A204.1 (cell line): Measurements from ENCODE around the gene NEK2.
A peak's percentile ranks its signal among the peaks of the same experiment; 100 is the strongest.
"Not testable (repeated sequence)": the region's sequence is repeated elsewhere in the genome, so short reads cannot be mapped to it uniquely, and the experiment has no call there.

Experiments
- FAIRE-seq: peaks from 2 replicates; lab custom pipeline; 2012; peaks lifted over from hg19 to GRCh38; lab: Jason Lieb, UNC

Gene NEK2

GRCh38 chr1:211695135-211695816 lies 19.9 kb upstream of the NEK2 start:
- no peak for FAIRE-seq

- FAIRE-seq: not testable (repeated sequence)
These were observed 18.5 kb upstream of the NEK2 start for GRCh38 chr1:211693911-211694310.

- FAIRE-seq: no peak
These were observed 13.0 kb upstream of the NEK2 start for GRCh38 chr1:211688421-211688820.

- no peak for FAIRE-seq
These were observed 12.2 kb upstream of the NEK2 start for GRCh38 chr1:211687462-211688215.

GRCh38 chr1:211685823-211686222 lies 10.4 kb upstream of the NEK2 start:
- FAIRE-seq: no peak

GRCh38 chr1:211684791-211685190 lies 9.4 kb upstream of the NEK2 start:
- no peak for FAIRE-seq

- no peak for FAIRE-seq
These were observed 8.9 kb upstream of the NEK2 start for GRCh38 chr1:211684331-211684730.

GRCh38 chr1:211683396-211684297 lies 8.2 kb upstream of the NEK2 start:
- no peak for FAIRE-seq

GRCh38 chr1:211682186-211682585 lies 6.8 kb upstream of the NEK2 start:
- FAIRE-seq: not testable (repeated sequence)

- peak; percentile 96 for FAIRE-seq
These were observed 5.4 kb upstream of the NEK2 start for GRCh38 chr1:211680752-211681327.

- no peak for FAIRE-seq
These were observed 2.2 kb upstream of the NEK2 start for GRCh38 chr1:211677659-211678058.

- FAIRE-seq: no peak
These were observed 1.3 kb upstream of the NEK2 start for GRCh38 chr1:211676761-211677160.

- FAIRE-seq: no peak
These were observed 724 bp upstream of the NEK2 start for GRCh38 chr1:211676106-211676583.

- no peak for FAIRE-seq
These were observed 8.3 kb downstream of the NEK2 start for GRCh38 chr1:211667065-211667617.

- no peak for FAIRE-seq
These were observed 14.7 kb downstream of the NEK2 start for GRCh38 chr1:211660718-211661222.

GRCh38 chr1:211656728-211657127 lies 18.7 kb downstream of the NEK2 start:
- no peak for FAIRE-seq

- FAIRE-seq: peak; percentile 82
These were observed 20.3 kb downstream of the NEK2 start for GRCh38 chr1:211654838-211655787.

GRCh38 chr1:211653959-211654496 lies 21.4 kb downstream of the NEK2 start:
- no peak for FAIRE-seq

GRCh38 chr1:211653293-211653692 lies 22.1 kb downstream of the NEK2 start:
- FAIRE-seq: no peak

- no peak for FAIRE-seq
These were observed 23.1 kb downstream of the NEK2 start for GRCh38 chr1:211652371-211652770.
